ENCODE data around the gene CDH11. TPM values are rescaled to one million over a fixed set of nuclear protein-coding genes. Genes with fewer than 3 reads are reported as not detected.

Gene CDH11
- total RNA-seq, 1 experiment from 2014 or later, result 0.64 TPM

GRCh38 chr16:65153365-65154105, 31.7 kb upstream of the CDH11 start:
- no TSS peak for BruUV-seq (replicated peaks)
- in situ Hi-C loops (cut with HindIII; ENCODE audit: low pct_unique_long_range_greater_than_20kb, low sequenced_read_pairs) (no loop called here), intact Hi-C loops (cut with micrococcal nuclease; ENCODE audit: unreplicated experiment) (no loop called here)
- POLR2A ChIA-PET, result no interaction called here
- H3K4me3 ChIP-seq (ENCODE audit: low read depth in 2 of 2, low read length in 2 of 2), result no peak overlapping the region
- no peaks in the 10 kb centered on the region for H3K4me1 ChIP-seq (ENCODE audit: control insufficient read depth, insufficient read depth, low read length)
- no peak for ATAC-seq
- no peak overlapping the region for H3K27ac ChIP-seq (ENCODE audit: low read length)
- H3K36me3 ChIP-seq (ENCODE audit: control insufficient read depth, insufficient read depth, low read length), result no peaks in the 10 kb centered on the region
- H3K27me3 ChIP-seq (ENCODE audit: control insufficient read depth, insufficient read depth, low read length), result no peaks in the 10 kb centered on the region
- no peaks in the 10 kb centered on the region for H3K9me3 ChIP-seq (ENCODE audit: control insufficient read depth, insufficient read depth, low read depth, low read length)
- CTCF ChIA-PET, result no interaction called here
- DNase-seq (ENCODE audit: low read depth, low spot score), result no peak
- no peak for TF ChIP-seq REST (IDR thresholded peaks at IDR 0.05; ENCODE audit: insufficient read depth in 1 of 2, low read depth in 2 of 2, low read length in 1 of 2)
- TF ChIP-seq POLR2AphosphoS5 (IDR thresholded peaks at IDR 0.05; ENCODE audit: low read depth, low read length), result no peak
- no peak for TF ChIP-seq SIN3A (IDR thresholded peaks at IDR 0.05; ENCODE audit: borderline replicate concordance, insufficient read depth, low read depth, low read length)
- no peak for TF ChIP-seq CTCF (IDR thresholded peaks at IDR 0.05)
- no peak for TF ChIP-seq TCF7L2 (IDR thresholded peaks at IDR 0.05; ENCODE audit: low read depth, low read length)

GRCh38 chr16:65148804-65149203, 26.9 kb upstream of the CDH11 start:
- in situ Hi-C loops (cut with HindIII; ENCODE audit: low pct_unique_long_range_greater_than_20kb, low sequenced_read_pairs), result no loop called here
- ChIA-PET CTCF (no interaction called here), POLR2A (no interaction called here)
- intact Hi-C loops (cut with micrococcal nuclease; ENCODE audit: unreplicated experiment), result no loop called here
- Histone ChIP-seq H3K36me3 (ENCODE audit: control insufficient read depth, insufficient read depth, low read length) (no peaks in the 10 kb centered on the region), H3K27me3 (ENCODE audit: control insufficient read depth, insufficient read depth, low read length) (no peaks in the 10 kb centered on the region), H3K4me3 (ENCODE audit: low read depth in 2 of 2, low read length in 2 of 2) (no peak overlapping the region), H3K4me1 (ENCODE audit: control insufficient read depth, insufficient read depth, low read length) (no peaks in the 10 kb centered on the region), H3K27ac (ENCODE audit: low read length) (no peak overlapping the region), H3K9me3 (ENCODE audit: control insufficient read depth, insufficient read depth, low read depth, low read length) (no peaks in the 10 kb centered on the region)
- DNase-seq (ENCODE audit: low read depth, low spot score) (no peak), ATAC-seq (no peak)
- no peak for TF ChIP-seq TCF7L2 (IDR thresholded peaks at IDR 0.05; ENCODE audit: low read depth, low read length)
- no peak for TF ChIP-seq REST (IDR thresholded peaks at IDR 0.05; ENCODE audit: insufficient read depth in 1 of 2, low read depth in 2 of 2, low read length in 1 of 2)
- no peak for TF ChIP-seq POLR2AphosphoS5 (IDR thresholded peaks at IDR 0.05; ENCODE audit: low read depth, low read length)
- no peak for TF ChIP-seq CTCF (IDR thresholded peaks at IDR 0.05)
- no peak for TF ChIP-seq SIN3A (IDR thresholded peaks at IDR 0.05; ENCODE audit: borderline replicate concordance, insufficient read depth, low read depth, low read length)
- no TSS peak for BruUV-seq (replicated peaks)
